ENCODE results near the gene TLR2. TPM values are rescaled to one million over a fixed set of nuclear protein-coding genes. Genes with fewer than 3 reads are reported as not detected.
"Not testable (repeated sequence)": the region's sequence is repeated elsewhere in the genome, so short reads cannot be mapped to it uniquely, and the experiment has no call there.

TLR2 gene
- polyA plus RNA-seq, 6 donors from 2014 or later = 1.5 to 3.1 (median 1.8) TPM

DNA sequence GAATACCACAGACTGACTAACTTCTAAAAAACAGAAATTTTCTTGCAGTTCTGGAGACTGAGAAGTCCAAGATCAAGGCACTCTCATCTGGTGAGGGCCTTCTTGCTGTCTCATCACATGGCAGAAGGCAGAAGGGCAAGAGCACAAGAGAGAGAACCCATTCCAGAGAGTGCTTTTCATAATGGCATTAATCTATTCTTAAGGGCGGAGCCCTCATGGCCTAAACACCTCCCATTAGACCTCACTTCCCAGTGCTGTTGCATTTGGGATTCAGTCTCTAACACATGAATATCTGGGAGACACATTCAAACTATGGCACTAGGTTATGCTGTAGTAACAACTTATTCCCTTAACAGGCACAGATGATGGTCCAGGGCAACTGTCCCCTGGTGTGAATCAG lies 37.1 kb upstream of the TLR2 start:
- peaks cover 0 to 2% (median 0%) of the 10 kb centered on the region in 7 donors for H3K9me3 Mint-ChIP-seq
- DNase-seq = no peak
- no peak overlapping the region for H3K4me3 Mint-ChIP-seq
- peaks cover 16 to 26% (median 19%) of the 10 kb centered on the region in 3 donors for H3K4me1 Mint-ChIP-seq
- H3K36me3 Mint-ChIP-seq = no peaks in the 10 kb centered on the region
- no peaks in the 10 kb centered on the region for H3K27me3 Mint-ChIP-seq
- ATAC-seq (ENCODE audit: low read depth in 2 of 2) = no peak
- no peak overlapping the region for H3K27ac Mint-ChIP-seq

DNA sequence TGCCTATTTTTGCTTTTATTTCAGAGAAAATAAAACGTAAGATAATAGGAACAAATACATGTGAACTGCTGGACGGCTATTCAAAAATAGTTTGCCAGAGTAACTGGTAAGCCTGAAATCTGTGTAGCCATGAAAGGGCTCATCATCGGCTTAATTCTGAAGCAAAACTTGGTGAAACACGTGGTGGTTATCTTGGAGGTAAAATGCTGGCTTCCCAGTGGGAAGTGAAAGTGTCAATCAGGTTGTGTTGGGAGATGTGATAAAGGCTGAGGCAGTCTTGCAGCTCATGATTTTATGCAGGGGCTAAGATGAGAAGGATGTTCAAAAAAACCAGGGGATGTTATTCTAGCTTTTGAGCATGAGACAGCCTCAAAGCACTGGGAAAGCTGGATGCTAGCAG lies 36.1 kb upstream of the TLR2 start:
- no peak for DNase-seq
- ATAC-seq (ENCODE audit: low read depth in 2 of 2) = no peak
- Mint-ChIP-seq H3K27ac (no peak overlapping the region), H3K4me3 (no peak overlapping the region), H3K4me1 (peaks cover 16 to 27% (median 19%) of the 10 kb centered on the region in 3 donors), H3K27me3 (no peaks in the 10 kb centered on the region), H3K9me3 (peaks cover 0 to 2% (median 0%) of the 10 kb centered on the region in 7 donors), H3K36me3 (no peaks in the 10 kb centered on the region)

DNA sequence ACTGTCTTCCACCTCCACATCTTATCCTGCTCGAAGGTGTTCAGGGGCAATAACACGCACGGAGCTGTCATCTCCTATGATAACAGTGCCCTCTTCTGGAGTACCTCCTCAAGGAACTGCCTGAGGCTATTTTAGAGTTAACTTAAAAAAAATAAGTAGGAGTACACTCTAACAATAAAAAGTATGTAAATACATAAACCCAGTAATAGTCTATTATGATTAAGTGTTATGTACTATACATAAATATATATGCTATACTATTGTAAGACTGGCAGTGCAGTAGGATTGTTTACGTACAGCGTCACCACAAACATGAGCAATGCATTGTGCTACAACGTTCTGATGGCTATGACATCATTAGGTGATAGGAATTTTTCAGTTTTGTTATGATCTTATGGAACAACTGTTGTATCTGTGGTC lies 34.5 kb upstream of the TLR2 start:
- H3K36me3 Mint-ChIP-seq = no peaks in the 10 kb centered on the region
- H3K9me3 Mint-ChIP-seq = peaks cover 0 to 2% (median 0%) of the 10 kb centered on the region in 7 donors
- no peak overlapping the region for H3K4me3 Mint-ChIP-seq
- H3K27me3 Mint-ChIP-seq = no peaks in the 10 kb centered on the region
- H3K27ac Mint-ChIP-seq = no peak overlapping the region
- ATAC-seq (ENCODE audit: low read depth in 2 of 2) = no peak
- peaks cover 10 to 23% (median 15%) of the 10 kb centered on the region in 3 donors for H3K4me1 Mint-ChIP-seq
- no peak for DNase-seq

DNA sequence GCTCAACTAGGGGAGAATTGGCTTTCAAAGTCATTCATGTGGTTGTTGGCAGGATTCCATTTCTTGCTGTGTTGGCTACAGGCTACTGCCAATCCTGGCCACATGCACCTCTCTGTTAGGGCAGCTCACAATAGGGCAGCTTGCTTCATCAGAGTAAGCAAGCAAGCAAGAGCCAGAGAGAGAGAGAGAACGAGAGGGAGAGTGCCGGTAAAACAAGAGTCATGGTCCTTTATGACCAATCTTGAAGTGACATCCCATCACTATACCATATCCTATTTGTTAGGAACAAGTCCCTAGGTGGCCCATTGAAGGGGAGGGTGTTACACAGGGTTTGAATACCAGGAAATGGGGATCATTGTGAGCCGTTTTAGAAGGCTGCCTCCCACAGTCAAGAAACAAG lies 33.0 kb upstream of the TLR2 start:
- H3K36me3 Mint-ChIP-seq = no peaks in the 10 kb centered on the region
- peak overlapping the region in 4 of 8 donors; percentile 12 to 68 (median 58) for H3K4me3 Mint-ChIP-seq
- ATAC-seq (ENCODE audit: low read depth in 2 of 2) = no peak
- peaks cover 10 to 23% (median 15%) of the 10 kb centered on the region in 3 donors for H3K4me1 Mint-ChIP-seq
- peaks cover 0 to 15% (median 6%) of the 10 kb centered on the region in 3 donors for H3K27me3 Mint-ChIP-seq
- DNase-seq = no peak
- H3K27ac Mint-ChIP-seq = peak overlapping the region in 4 of 6 donors; percentile 2 to 89 (median 49)
- no peaks in the 10 kb centered on the region for H3K9me3 Mint-ChIP-seq

DNA sequence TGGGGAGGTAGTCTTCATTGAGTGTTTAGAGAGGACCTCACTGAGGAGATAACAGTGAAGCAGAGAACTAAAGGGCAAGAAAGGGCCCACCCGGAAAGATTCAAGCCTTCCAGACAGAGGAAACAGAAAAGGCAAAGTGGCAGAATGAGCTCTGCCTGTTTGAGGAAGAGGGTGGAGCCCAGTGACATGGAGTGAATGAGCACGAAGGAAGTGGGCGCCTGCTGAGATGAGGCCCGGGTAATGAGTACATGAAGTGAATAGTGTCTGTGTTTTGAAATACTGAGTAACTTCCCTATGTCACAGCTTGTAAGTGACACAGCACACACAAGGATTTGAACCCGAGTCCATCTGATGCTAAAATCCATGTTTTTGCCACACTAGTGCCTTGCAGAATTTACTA lies 32.5 kb upstream of the TLR2 start:
- peaks cover 10 to 23% (median 15%) of the 10 kb centered on the region in 3 donors for H3K4me1 Mint-ChIP-seq
- H3K4me3 Mint-ChIP-seq = peak overlapping the region in 4 of 8 donors; percentile 12 to 68 (median 44)
- peaks cover 0 to 20% (median 6%) of the 10 kb centered on the region in 3 donors for H3K27me3 Mint-ChIP-seq
- H3K27ac Mint-ChIP-seq = peak overlapping the region in 4 of 6 donors; percentile 2 to 89 (median 40)
- H3K9me3 Mint-ChIP-seq = no peaks in the 10 kb centered on the region
- H3K36me3 Mint-ChIP-seq = no peaks in the 10 kb centered on the region
- DNase-seq (peak; percentile 26), ATAC-seq (ENCODE audit: low read depth in 2 of 2) (peak; percentile 91 to 98)

DNA sequence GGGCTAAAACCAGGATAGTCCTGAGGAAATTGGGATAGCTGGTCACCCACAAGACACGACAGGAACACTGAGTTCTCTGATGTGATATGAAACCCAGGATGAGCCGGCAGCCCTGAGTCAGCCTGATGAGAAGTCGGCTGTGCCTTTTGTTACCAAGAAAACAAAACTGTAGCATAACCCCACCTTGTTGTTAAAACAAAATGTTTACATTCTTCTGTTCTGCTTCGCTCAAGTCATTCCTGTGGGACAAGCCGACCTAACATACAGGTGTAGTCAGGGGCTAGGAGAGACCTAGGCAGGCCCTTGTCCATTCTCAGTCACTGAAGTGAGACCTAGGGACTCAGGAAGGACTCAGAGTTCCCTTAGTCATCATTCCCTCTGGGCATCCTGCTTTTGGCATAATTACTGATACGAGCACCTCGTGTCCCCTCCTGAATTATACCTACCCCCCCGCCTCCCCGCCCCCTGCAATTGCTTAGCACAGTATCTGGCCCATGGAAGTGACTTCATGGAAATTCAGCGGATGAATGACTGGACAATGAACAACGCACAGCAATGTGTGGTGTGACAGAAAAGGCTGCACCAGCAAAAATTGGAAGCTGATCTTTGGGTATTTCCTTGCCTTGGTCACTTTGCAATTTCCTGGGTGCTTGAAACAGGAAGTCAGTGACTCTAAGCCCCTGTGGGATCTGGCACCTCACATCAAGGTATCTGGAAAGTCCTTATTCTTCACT lies 31.9 kb upstream of the TLR2 start:
- H3K27ac Mint-ChIP-seq = peak overlapping the region in 2 of 6 donors; percentile 2 to 5
- H3K27me3 Mint-ChIP-seq = peaks cover 0 to 22% (median 6%) of the 10 kb centered on the region in 3 donors
- H3K4me3 Mint-ChIP-seq = peak overlapping the region in 2 of 8 donors; percentile 20 to 32
- H3K36me3 Mint-ChIP-seq = no peaks in the 10 kb centered on the region
- no peaks in the 10 kb centered on the region for H3K9me3 Mint-ChIP-seq
- peaks cover 10 to 23% (median 15%) of the 10 kb centered on the region in 3 donors for H3K4me1 Mint-ChIP-seq
- ATAC-seq (ENCODE audit: low read depth in 2 of 2) = no peak
- DNase-seq = no peak

DNA sequence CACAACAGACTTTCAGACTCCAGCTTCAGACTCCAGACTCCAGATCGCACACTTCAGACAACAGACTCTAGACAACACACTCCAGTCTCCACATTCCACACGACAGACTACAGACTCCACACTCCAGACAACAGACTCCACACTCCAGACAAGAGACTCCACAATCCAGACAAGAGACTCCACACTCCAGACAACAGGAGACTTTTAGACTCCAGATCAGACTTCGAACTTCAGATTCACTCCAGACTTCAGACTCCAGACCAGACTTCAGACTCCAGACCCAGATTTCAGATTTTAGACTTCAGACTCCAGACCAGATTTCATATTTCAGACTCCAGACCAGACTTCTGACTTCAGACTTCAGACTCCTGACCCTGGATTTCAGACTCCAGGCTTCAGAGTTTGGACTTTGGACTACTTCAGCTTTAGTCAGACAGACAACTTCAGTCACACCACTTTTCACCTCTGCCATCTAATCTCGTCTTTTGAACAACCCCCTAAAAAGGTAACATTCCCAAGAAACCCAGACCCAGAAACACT lies 29.0 kb upstream of the TLR2 start:
- Mint-ChIP-seq H3K27ac (peak overlapping the region in 3 of 6 donors; percentile 24 to 86 (median 29)), H3K4me1 (peaks cover 8 to 17% (median 10%) of the 10 kb centered on the region in 3 donors), H3K4me3 (no peak overlapping the region), H3K9me3 (no peaks in the 10 kb centered on the region), H3K27me3 (peaks cover 0 to 34% (median 15%) of the 10 kb centered on the region in 3 donors), H3K36me3 (no peaks in the 10 kb centered on the region)
- ATAC-seq (ENCODE audit: low read depth in 2 of 2) = no peak
- DNase-seq = no peak

DNA sequence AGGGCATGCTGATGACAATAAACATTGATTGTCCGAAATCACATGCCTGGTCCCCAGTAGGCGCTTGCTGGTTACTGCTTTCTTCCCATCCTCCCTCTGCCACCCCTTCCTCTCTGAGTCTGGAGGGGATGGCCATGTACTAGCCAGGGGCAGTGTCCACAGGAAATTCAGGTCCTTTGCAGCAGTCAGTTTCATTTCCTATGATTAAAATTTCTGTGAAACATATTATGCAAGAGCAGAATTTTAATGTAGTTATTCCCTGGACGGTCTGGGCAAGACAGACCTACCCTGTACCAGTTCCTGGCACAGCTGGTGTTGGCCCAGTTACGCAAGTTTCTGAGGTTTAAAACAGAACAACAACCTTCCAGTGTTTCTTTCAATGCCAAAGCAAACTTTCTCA lies 28.2 kb upstream of the TLR2 start:
- Mint-ChIP-seq H3K9me3 (no peaks in the 10 kb centered on the region), H3K27me3 (peaks cover 0 to 34% (median 15%) of the 10 kb centered on the region in 3 donors), H3K36me3 (no peaks in the 10 kb centered on the region), H3K4me1 (peaks cover 8 to 17% (median 10%) of the 10 kb centered on the region in 3 donors), H3K27ac (no peak overlapping the region), H3K4me3 (no peak overlapping the region)
- ATAC-seq (ENCODE audit: low read depth in 2 of 2) (no peak), DNase-seq (no peak)

DNA sequence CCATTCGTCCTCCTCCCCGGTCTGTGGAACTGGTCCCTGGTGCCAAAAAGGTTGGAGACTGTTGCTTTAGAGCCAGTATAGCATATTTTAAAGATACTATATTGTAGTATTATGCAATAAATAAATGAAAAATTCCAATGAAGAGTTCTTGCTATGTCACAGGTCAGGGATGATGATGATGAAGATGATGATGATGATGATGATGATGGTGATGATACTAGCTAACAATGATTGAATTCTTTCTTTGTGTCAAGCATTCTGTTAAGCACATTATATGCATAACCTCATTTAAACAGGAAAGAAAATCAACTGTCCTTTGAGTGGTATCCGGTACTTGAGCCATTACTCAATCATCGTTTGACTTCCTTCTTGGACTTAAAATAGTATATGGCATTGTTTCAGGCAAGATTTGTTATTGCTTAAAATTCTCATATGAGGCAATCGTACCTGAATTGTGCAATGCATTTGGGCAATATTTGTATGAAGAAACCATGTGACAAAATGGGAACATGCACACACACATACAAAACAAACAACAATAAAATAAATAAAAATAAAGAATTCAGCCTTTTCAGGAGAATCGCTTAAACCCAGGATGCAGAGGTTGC lies 22.8 kb upstream of the TLR2 start:
- peaks cover 0 to 34% (median 9%) of the 10 kb centered on the region in 3 donors for H3K27me3 Mint-ChIP-seq
- peaks cover 16 to 24% of the 10 kb centered on the region in 2 donors for H3K36me3 Mint-ChIP-seq
- no peak for ATAC-seq (ENCODE audit: low read depth in 2 of 2)
- no peak for DNase-seq
- no peaks in the 10 kb centered on the region for H3K4me1 Mint-ChIP-seq
- H3K9me3 Mint-ChIP-seq = peaks cover 2 to 20% (median 14%) of the 10 kb centered on the region in 7 donors
- no peak overlapping the region for H3K4me3 Mint-ChIP-seq
- no peak overlapping the region for H3K27ac Mint-ChIP-seq

DNA sequence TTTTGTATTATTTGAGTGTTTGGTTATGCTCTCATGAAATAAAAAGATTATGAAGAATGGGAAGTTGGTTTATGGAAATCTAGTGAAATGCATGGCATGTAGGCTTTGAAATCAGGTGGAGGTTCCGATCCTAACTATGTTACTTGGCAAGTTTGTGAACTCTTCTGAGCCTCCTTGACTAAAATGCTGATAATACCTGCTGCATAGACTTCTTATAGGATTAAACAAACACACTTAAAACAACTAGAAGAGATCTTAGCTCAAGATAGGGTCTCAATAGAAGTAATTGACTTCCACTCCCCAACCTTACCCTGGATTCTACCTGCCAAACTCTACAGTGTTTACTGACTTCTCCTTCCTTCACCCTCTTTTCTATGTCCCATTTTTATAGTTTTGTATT lies 22.2 kb upstream of the TLR2 start:
- Mint-ChIP-seq H3K36me3 (peaks cover 16 to 26% of the 10 kb centered on the region in 2 donors), H3K27me3 (peaks cover under 1 to 31% (median 10%) of the 10 kb centered on the region in 3 donors), H3K4me1 (no peaks in the 10 kb centered on the region), H3K27ac (no peak overlapping the region), H3K9me3 (peaks cover 2 to 20% (median 16%) of the 10 kb centered on the region in 7 donors), H3K4me3 (no peak overlapping the region)
- ATAC-seq (ENCODE audit: low read depth in 2 of 2) = no peak
- DNase-seq = no peak

DNA sequence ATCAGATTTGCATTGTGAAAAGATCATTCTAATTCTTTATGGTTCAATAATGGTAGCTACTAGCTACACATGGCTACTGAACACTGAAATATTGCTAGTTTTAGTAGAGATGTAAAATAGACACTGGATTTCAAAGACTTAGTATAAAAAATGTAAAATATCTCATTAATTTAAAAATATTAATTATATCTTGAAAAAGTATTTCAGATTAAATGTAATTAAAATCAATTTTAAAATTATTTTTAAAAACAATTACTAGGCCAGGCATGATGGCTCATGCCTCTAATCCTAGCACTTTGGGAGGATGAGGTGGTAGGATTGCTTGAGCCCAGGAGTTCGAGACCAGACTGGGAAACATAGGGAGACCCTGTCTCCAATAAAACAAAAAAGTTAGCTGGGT lies 20.4 kb upstream of the TLR2 start:
- peaks cover 14 to 43% (median 20%) of the 10 kb centered on the region in 3 donors for H3K27me3 Mint-ChIP-seq
- no peak overlapping the region for H3K4me3 Mint-ChIP-seq
- H3K36me3 Mint-ChIP-seq = peaks cover 16 to 31% of the 10 kb centered on the region in 2 donors
- DNase-seq = no peak
- no peak overlapping the region for H3K27ac Mint-ChIP-seq
- H3K9me3 Mint-ChIP-seq = peaks cover 2 to 20% (median 17%) of the 10 kb centered on the region in 7 donors
- ATAC-seq (ENCODE audit: low read depth in 2 of 2) = no peak
- H3K4me1 Mint-ChIP-seq = no peaks in the 10 kb centered on the region

DNA sequence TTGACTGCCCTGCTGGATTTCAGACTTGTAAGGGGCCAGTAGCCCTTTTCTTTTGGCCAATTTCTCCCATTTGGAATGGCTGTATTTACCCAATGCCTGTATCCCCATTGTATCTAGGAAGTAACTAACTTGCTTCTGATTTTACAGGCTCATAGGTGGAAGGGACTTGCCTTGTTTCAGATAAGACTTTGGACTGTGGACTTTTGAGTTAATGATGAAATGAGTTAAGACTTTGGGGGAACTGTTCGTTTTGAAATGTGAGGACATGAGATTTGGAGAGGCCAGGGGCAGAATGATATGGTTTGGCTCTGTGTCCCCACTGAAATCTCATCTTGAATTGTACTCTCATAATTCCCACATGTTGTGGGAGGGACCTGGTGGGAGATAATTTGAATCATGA lies 17.6 kb upstream of the TLR2 start:
- not testable (repeated sequence) for H3K4me1 Mint-ChIP-seq; DNase-seq; ATAC-seq (ENCODE audit: low read depth in 2 of 2); H3K27ac Mint-ChIP-seq; H3K4me3 Mint-ChIP-seq
- Mint-ChIP-seq H3K9me3 (peaks cover 2 to 24% (median 17%) of the 10 kb centered on the region in 7 donors), H3K27me3 (peaks cover 21 to 49% (median 21%) of the 10 kb centered on the region in 3 donors), H3K36me3 (peaks cover 16 to 36% of the 10 kb centered on the region in 2 donors)

DNA sequence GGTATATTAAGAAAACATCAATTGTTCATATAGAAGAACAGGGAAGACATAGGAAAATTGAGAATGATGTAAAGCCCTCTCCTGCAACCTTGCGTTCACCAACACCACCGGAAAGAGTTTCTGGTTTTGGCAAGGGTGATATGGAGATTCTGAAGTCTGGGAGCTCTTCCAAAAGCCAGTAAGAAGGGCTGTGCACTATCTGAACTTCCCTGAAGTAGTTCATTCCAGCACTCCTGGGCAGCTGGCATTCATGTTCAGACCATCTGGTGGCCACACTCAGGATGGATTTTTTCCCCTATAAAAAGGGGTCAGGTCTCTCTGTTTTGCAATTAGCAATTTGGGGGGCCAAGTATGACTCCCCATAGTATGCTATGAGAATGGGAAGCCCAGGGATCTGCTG lies 15.4 kb upstream of the TLR2 start:
- H3K9me3 Mint-ChIP-seq = peaks cover 0 to 18% (median 12%) of the 10 kb centered on the region in 7 donors

More for the DNA sequence above, 15.4 kb upstream of the TLR2 start:
- DNase-seq = no peak
- Mint-ChIP-seq H3K27me3 (peaks cover 24 to 36% (median 27%) of the 10 kb centered on the region in 3 donors), H3K27ac (no peak overlapping the region), H3K4me3 (no peak overlapping the region), H3K36me3 (peaks cover 11 to 20% of the 10 kb centered on the region in 2 donors), H3K4me1 (no peaks in the 10 kb centered on the region)
- ATAC-seq (ENCODE audit: low read depth in 2 of 2) = no peak
